IMR-90 (cell line): ENCODE measurements around the gene GATD1. TPM values are rescaled to one million over a fixed set of nuclear protein-coding genes. Genes with fewer than 3 reads are reported as not detected.
A peak's percentile ranks its signal among the peaks of the same experiment; 100 is the strongest.
"Not testable (repeated sequence)": the region's sequence is repeated elsewhere in the genome, so short reads cannot be mapped to it uniquely, and the experiment has no call there.

Experiments
- ATAC-seq: fragments of 200-7000 bp; cut with Tn5 transposase; 2 replicates; pipeline ENCODE4 v1.9.1; 2020; ENCODE audit warnings: low read depth, mild to moderate bottlenecking, moderate library complexity
- BruUV-seq: library from RNA; stranded (reverse); fragments of 400-500 nt; replicated peaks from 2 replicates; lab custom pipeline; 2021; lab: Mats Ljungman, UMichigan
- CTCF ChIA-PET: fragments of 300-600 bp; formaldehyde crosslinking; extraction: SDS; loops from one replicate; lab custom pipeline; 2021; ENCODE audit warnings: antibody characterized with exemption; lab: Yijun Ruan, JAX
- POLR2A ChIA-PET: fragments of 300-600 bp; sonication (Branson Sonifier 250); formaldehyde crosslinking; loops from one replicate; lab custom pipeline; 2022; ENCODE audit warnings: antibody characterized with exemption; ENCODE audit not compliant: unreplicated experiment; lab: Charles Lee
- DNase-seq: peaks from one replicate; pipeline ENCODE4 v3.0.0; 2013
- H2AFZ ChIP-seq: replicated peaks from 2 replicates; pipeline ENCODE3; 2013; ENCODE audit warnings: low read length, mild to moderate bottlenecking; ENCODE audit not compliant: poor library complexity
- H2AK5ac ChIP-seq: 2 replicates; pipeline ENCODE4 v1.6.1; 2013; ENCODE audit warnings: low read depth, low read length, inconsistent platforms
- H2AK9ac ChIP-seq: replicated peaks from 2 replicates; pipeline ENCODE3; 2013; ENCODE audit warnings: mild to moderate bottlenecking, low read depth, low read length, moderate library complexity; ENCODE audit not compliant: poor library complexity
- H2BK120ac ChIP-seq: 2 replicates; pipeline ENCODE4 v1.6.1; 2013; ENCODE audit warnings: low read depth, low read length, inconsistent platforms
- H2BK15ac ChIP-seq: 3 replicates; pipeline ENCODE4 v1.6.1; 2013; ENCODE audit warnings: low read depth, low read length, inconsistent platforms
- H2BK20ac ChIP-seq: 2 replicates; pipeline ENCODE4 v1.6.1; 2013; ENCODE audit warnings: low read depth, mild to moderate bottlenecking, inconsistent platforms, low read length, moderate library complexity
- H2BK5ac ChIP-seq: 2 replicates; pipeline ENCODE4 v1.6.1; 2013; ENCODE audit warnings: mild to moderate bottlenecking, low read depth, low read length, inconsistent platforms; ENCODE audit not compliant: poor library complexity, severe bottlenecking
- H3K14ac ChIP-seq: replicated peaks from 2 replicates; pipeline ENCODE4 v1.6.1; 2013; ENCODE audit warnings: low read depth, low read length, inconsistent platforms
- H3K18ac ChIP-seq: 2 replicates; pipeline ENCODE4 v1.6.1; 2013; ENCODE audit warnings: low read depth, low read length, control low read depth
- H3K23ac ChIP-seq: 2 replicates; pipeline ENCODE4 v1.6.1; 2013; ENCODE audit warnings: low read depth, low read length, inconsistent platforms
- H3K27ac ChIP-seq: 2 replicates; pipeline ENCODE4 v1.5.1; 2013; ENCODE audit warnings: mild to moderate bottlenecking, control low read depth, low read length; ENCODE audit not compliant: insufficient read depth
- H3K27me3 ChIP-seq: 2 replicates; pipeline ENCODE4 v1.6.1; 2013; ENCODE audit warnings: low read length; ENCODE audit not compliant: control insufficient read depth, insufficient read depth
- H3K36me3 ChIP-seq: 2 replicates; pipeline ENCODE4 v1.6.1; 2013; ENCODE audit warnings: low read length, mixed read lengths; ENCODE audit not compliant: control insufficient read depth, insufficient read depth
- H3K4ac ChIP-seq: 2 replicates; pipeline ENCODE4 v1.6.1; 2013; ENCODE audit warnings: low read depth, low read length, inconsistent platforms
- H3K4me1 ChIP-seq: 2 replicates; pipeline ENCODE4 v1.6.1; 2013; ENCODE audit warnings: low read length, mixed read lengths; ENCODE audit not compliant: control insufficient read depth, insufficient read depth
- H3K4me2 ChIP-seq: 2 replicates; pipeline ENCODE4 v1.6.1; 2013; ENCODE audit warnings: low read depth, mild to moderate bottlenecking, control low read depth, low read length, moderate library complexity
- H3K4me3 ChIP-seq: 2 replicates; pipeline ENCODE4 v1.5.1; 2013; ENCODE audit warnings: low read depth, mild to moderate bottlenecking, control low read depth, low read length, moderate library complexity; ENCODE audit not compliant: insufficient read depth
- H3K56ac ChIP-seq: 2 replicates; pipeline ENCODE4 v1.6.1; 2013; ENCODE audit warnings: low read length, inconsistent platforms; ENCODE audit not compliant: insufficient read depth; ENCODE audit errors: extremely low read depth
- H3K79me1 ChIP-seq, 2 experiments: 2 replicates each; pipeline ENCODE4 v1.6.1; 2013; ENCODE audit warnings: low read length in 2 of 2, inconsistent platforms in 1 of 2, low read depth in 1 of 2
- H3K9ac ChIP-seq: 2 replicates; pipeline ENCODE4 v1.6.1; 2013; ENCODE audit warnings: low read depth, low read length, control low read depth
- H3K9me1 ChIP-seq: 2 replicates; pipeline ENCODE4 v1.6.1; 2013; ENCODE audit warnings: low read length, inconsistent platforms; ENCODE audit not compliant: insufficient read depth
- H3K9me3 ChIP-seq: 2 replicates; pipeline ENCODE4 v1.6.1; 2013; ENCODE audit warnings: low read length; ENCODE audit not compliant: control insufficient read depth, insufficient read depth
- H4K20me1 ChIP-seq: 2 replicates; pipeline ENCODE4 v1.6.1; 2013; ENCODE audit warnings: low read length, inconsistent platforms; ENCODE audit not compliant: insufficient read depth
- H4K5ac ChIP-seq: 2 replicates; pipeline ENCODE4 v1.6.1; 2013; ENCODE audit warnings: mild to moderate bottlenecking, low read depth, low read length, control low read depth
- H4K8ac ChIP-seq, 2 experiments: 2 replicates each; pipeline ENCODE4 v1.6.1; 2013; ENCODE audit warnings: low read depth in 2 of 2, low read length in 2 of 2, control low read depth in 1 of 2, inconsistent platforms in 1 of 2
- H4K91ac ChIP-seq: 2 replicates; pipeline ENCODE4 v1.6.1; 2013; ENCODE audit warnings: low read depth, low read length, inconsistent platforms; ENCODE audit not compliant: insufficient read depth
- NFE2L2 ChIP-seq: fragments of 150-350 bp; IDR thresholded peaks from 2 replicates; pipeline ENCODE4 v1.6.1; 2016; ENCODE audit warnings: low read depth, mild to moderate bottlenecking, low read length
- WGBS, 2 experiments: methylation state at CpG; one replicate each; pipeline versions ENCODE4 v1.1.5 to v1.1.7; 2013; ENCODE audit warnings: missing lambda C conversion rate in 2 of 2; ENCODE audit not compliant: insufficient read length in 1 of 2; ENCODE audit errors: extremely low coverage in 2 of 2; 5-methylcytosine and 5-hydroxymethylcytosine counted together
- dilution Hi-C: fragments of 300-500 bp; cut with HindIII; formaldehyde crosslinking; loops from one replicate; pipeline ENCODE4 v1.14.3; 2018; ENCODE audit warnings: low sequenced_read_pairs; ENCODE audit not compliant: unreplicated experiment
- in situ Hi-C: fragments of 300-500 bp; cut with MboI; formaldehyde crosslinking; loops from 3 replicates; pipeline ENCODE4 v1.14.3; 2019; ENCODE audit warnings: low sequenced_read_pairs, inconsistent platforms, mixed read lengths
- intact Hi-C: fragments of 100-400 bp; cut with micrococcal nuclease; formaldehyde crosslinking; loops from 2 replicates; pipeline ENCODE4 v1.10.0; 2022
- polyA plus RNA-seq, 3 experiments: library from polyadenylated mRNA; depleted of rRNA; stranded (reverse); fragments of >200 nt; gene quantifications; 2 replicates each; pipeline ENCODE4 v1.2.3, GENCODE V29; 2012; ENCODE audit warnings: low replicate concordance in 1 of 3
- total RNA-seq: library from RNA; depleted of rRNA; stranded (reverse); fragments of >200 nt; gene quantifications from 2 replicates; pipeline ENCODE4 v1.2.3, GENCODE V29; 2012

Gene GATD1
- total and polyA plus RNA-seq, 2 of the 4 experiments (the other 2 are of a cell fraction), result 3.0 to 52.5 TPM

GRCh38 chr11:742156-742546, 35.1 kb downstream of the GATD1 start:
- TF ChIP-seq NFE2L2, result no peak

GRCh38 chr11:737899-738298, 39.4 kb downstream of the GATD1 start:
- in situ Hi-C loops, result loop anchor here (5.0 kb wide), 1 partner anchor 76 kb away; no protein-coding TSS in a partner anchor

More at GRCh38 chr11:742156-742546, 35.1 kb downstream of the GATD1 start:
- WGBS, 2 experiments, result no CpG with 5 or more reads among the region's 3 CpGs
- Histone ChIP-seq H2BK5ac (no peak overlapping the region), H3K14ac (no peak overlapping the region), H3K18ac (no peak overlapping the region), H3K9ac (no peak overlapping the region), H3K56ac (no peak overlapping the region), H3K4me1 (0 out of 2 replicates have a peak, but pooled peaks cover 1% of the 10 kb centered on the region), H3K9me1 (peaks cover 6% of the 10 kb centered on the region; the same call in 1 of the 2 replicates), H3K27me3 (peaks cover 7% of the 10 kb centered on the region; the same call in 1 of the 2 replicates), H2AK9ac (no peak overlapping the region), H2BK120ac (no peak overlapping the region), H2AK5ac (no peak overlapping the region), H3K4me2 (no peak overlapping the region), H2BK20ac (no peak overlapping the region), H4K5ac (no peak overlapping the region), H2AFZ (peak overlapping the region; percentile 7), H3K4me3 (no peak overlapping the region), H4K20me1 (no peaks in the 10 kb centered on the region), H3K27ac (no peak overlapping the region), H4K91ac (no peak overlapping the region), H3K9me3 (no peaks in the 10 kb centered on the region), H2BK15ac (no peak overlapping the region), H3K79me1 (0 out of 4 replicates have a peak, but pooled peaks cover 0 to 6% of the 10 kb centered on the region in 2 experiments), H3K23ac (no peak overlapping the region), H3K4ac (no peak overlapping the region), H4K8ac (no peak overlapping the region), H3K36me3 (no peaks in the 10 kb centered on the region)
- ChIA-PET CTCF (no interaction called here), POLR2A (no interaction called here)
- in situ Hi-C loops (no loop called here), intact Hi-C loops (no loop called here), dilution Hi-C loops (no loop called here)
- no peak for DNase-seq
- no TSS peak for BruUV-seq
- no peak for ATAC-seq

More at GRCh38 chr11:737899-738298, 39.4 kb downstream of the GATD1 start:
- H3K14ac ChIP-seq, BruUV-seq, H3K79me1 ChIP-seq, H3K23ac ChIP-seq, H3K18ac ChIP-seq, H2BK120ac ChIP-seq, H3K36me3 ChIP-seq, H3K9me3 ChIP-seq, H4K91ac ChIP-seq, DNase-seq, H2AK5ac ChIP-seq, H3K9ac ChIP-seq, H2BK5ac ChIP-seq, H4K5ac ChIP-seq, H3K56ac ChIP-seq, H3K9me1 ChIP-seq, H2AK9ac ChIP-seq, POLR2A ChIA-PET, H3K4ac ChIP-seq, H2AFZ ChIP-seq, intact Hi-C loops, dilution Hi-C loops, H3K4me1 ChIP-seq, H3K4me3 ChIP-seq, H4K8ac ChIP-seq, H3K27ac ChIP-seq, ATAC-seq, H4K20me1 ChIP-seq, H2BK15ac ChIP-seq, H3K4me2 ChIP-seq, H2BK20ac ChIP-seq: not testable (repeated sequence)
- WGBS, 2 experiments, result 53% methylated on average over 7 of the region's 10 CpGs; no CpG with 5 or more reads in 1 of the 2 experiments
- H3K27me3 ChIP-seq, result peaks cover 13% of the 10 kb centered on the region; the same call in 1 of the 2 replicates
- CTCF ChIA-PET, result interaction anchor here (1.7 kb wide), 1 partner anchor 9 kb away, joined by 4 read pairs; the partner anchor contains the start of gene TALDO1
